Measurements from ENCODE around the gene TXNRD2.

DNA sequence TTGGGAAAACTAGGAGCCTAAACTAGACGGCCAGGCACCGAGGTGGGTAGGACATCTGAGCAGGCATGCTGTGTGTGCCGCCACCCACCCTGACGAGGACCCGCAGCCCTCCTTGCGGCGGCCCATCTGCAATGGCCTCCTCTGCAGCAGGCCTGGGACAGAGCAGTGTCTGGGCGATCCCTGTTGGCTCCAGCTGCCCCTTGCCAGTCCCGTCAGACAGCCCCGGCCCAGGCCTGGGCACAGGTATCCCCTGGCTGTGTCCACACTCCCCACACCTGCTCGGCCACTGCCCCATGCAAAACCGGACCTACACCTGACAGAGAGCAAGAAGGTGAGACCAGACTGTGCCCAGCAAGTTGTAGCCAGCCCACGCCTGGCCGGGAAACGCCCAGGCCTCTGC, 48.3 kb downstream of the TXNRD2 start:
- TF ChIP-seq, protein P1, sequence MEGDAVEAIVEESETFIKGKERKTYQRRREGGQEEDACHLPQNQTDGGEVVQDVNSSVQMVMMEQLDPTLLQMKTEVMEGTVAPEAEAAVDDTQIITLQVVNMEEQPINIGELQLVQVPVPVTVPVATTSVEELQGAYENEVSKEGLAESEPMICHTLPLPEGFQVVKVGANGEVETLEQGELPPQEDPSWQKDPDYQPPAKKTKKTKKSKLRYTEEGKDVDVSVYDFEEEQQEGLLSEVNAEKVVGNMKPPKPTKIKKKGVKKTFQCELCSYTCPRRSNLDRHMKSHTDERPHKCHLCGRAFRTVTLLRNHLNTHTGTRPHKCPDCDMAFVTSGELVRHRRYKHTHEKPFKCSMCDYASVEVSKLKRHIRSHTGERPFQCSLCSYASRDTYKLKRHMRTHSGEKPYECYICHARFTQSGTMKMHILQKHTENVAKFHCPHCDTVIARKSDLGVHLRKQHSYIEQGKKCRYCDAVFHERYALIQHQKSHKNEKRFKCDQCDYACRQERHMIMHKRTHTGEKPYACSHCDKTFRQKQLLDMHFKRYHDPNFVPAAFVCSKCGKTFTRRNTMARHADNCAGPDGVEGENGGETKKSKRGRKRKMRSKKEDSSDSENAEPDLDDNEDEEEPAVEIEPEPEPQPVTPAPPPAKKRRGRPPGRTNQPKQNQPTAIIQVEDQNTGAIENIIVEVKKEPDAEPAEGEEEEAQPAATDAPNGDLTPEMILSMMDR (IDR thresholded peaks at IDR 0.05; ENCODE audit: poor library complexity, severe bottlenecking) = no peak
- no peak for TF ChIP-seq EZH2 (IDR thresholded peaks at IDR 0.05; ENCODE audit: borderline replicate concordance, insufficient read depth, low read length, poor library complexity, severe bottlenecking)
